ENCODE data around the gene SOCS6.
"Not testable (repeated sequence)": the region's sequence is repeated elsewhere in the genome, so short reads cannot be mapped to it uniquely, and the experiment has no call there.

The SOCS6 gene

GRCh38 chr18:70288851-70289328 is at the start of gene SOCS6:
Gene SOCS6 (plus strand): TSS chr18:70289045. CDS start chr18:70324669, 35,624 bp downstream.
- peak in 7 of 14 donors; percentile 40 to 75 (median 57) for DNase-seq

- no peak for DNase-seq
These were observed 45.5 kb upstream of the SOCS6 start for GRCh38 chr18:70243131-70243929.

- peak in 1 of 14 donors; percentile 3 for DNase-seq
These were observed 42.8 kb upstream of the SOCS6 start for GRCh38 chr18:70246061-70246466.

- DNase-seq = no peak
These were observed 39.7 kb upstream of the SOCS6 start for GRCh38 chr18:70249118-70249517.

GRCh38 chr18:70249861-70250260 is 39.0 kb upstream of the SOCS6 start:
- DNase-seq = not testable (repeated sequence)

GRCh38 chr18:70250781-70251180 is 38.1 kb upstream of the SOCS6 start:
- DNase-seq = no peak

GRCh38 chr18:70256184-70256583 is 32.7 kb upstream of the SOCS6 start:
- DNase-seq = no peak

- DNase-seq = peak in 2 of 14 donors; percentile 22 to 29
These were observed 31.9 kb upstream of the SOCS6 start for GRCh38 chr18:70256994-70257393.

GRCh38 chr18:70258243-70258642 is 30.6 kb upstream of the SOCS6 start:
- DNase-seq = no peak

- no peak for DNase-seq
These were observed 28.2 kb upstream of the SOCS6 start for GRCh38 chr18:70260683-70261082.

GRCh38 chr18:70261141-70261788 is 27.6 kb upstream of the SOCS6 start:
- DNase-seq = peak in 1 of 14 donors; percentile 15

GRCh38 chr18:70263336-70263735 is 25.5 kb upstream of the SOCS6 start:
- no peak for DNase-seq

GRCh38 chr18:70271742-70272141 is 17.1 kb upstream of the SOCS6 start:
- DNase-seq = no peak

- DNase-seq = no peak
These were observed 15.8 kb upstream of the SOCS6 start for GRCh38 chr18:70273021-70273420.

- DNase-seq = peak in 1 of 14 donors; percentile 35
These were observed 12.2 kb upstream of the SOCS6 start for GRCh38 chr18:70276416-70277191.

GRCh38 chr18:70279470-70279869 is 9.4 kb upstream of the SOCS6 start:
- DNase-seq = no peak

- DNase-seq = no peak
These were observed 8.6 kb upstream of the SOCS6 start for GRCh38 chr18:70280007-70280925.

- DNase-seq = no peak
These were observed 3.7 kb upstream of the SOCS6 start for GRCh38 chr18:70284976-70285620.

GRCh38 chr18:70287731-70288130 is 1.1 kb upstream of the SOCS6 start:
- DNase-seq = no peak

- DNase-seq = peak in 5 of 14 donors; percentile 32 to 56 (median 55)
These were observed 534 bp upstream of the SOCS6 start for GRCh38 chr18:70288171-70288850.
